GM21825 (cell line): ENCODE data around the gene NPEPPS.
A peak's percentile ranks its signal among the peaks of the same experiment; 100 is the strongest.

Experiments used
- ATAC-seq: cut with Tn5 transposase; IDR thresholded peaks from one replicate; pipeline ENCODE4 v1.9.1; 2021; ENCODE audit warnings: mild to moderate bottlenecking, moderate library complexity; ENCODE audit not compliant: unreplicated experiment

The NPEPPS gene

DNA sequence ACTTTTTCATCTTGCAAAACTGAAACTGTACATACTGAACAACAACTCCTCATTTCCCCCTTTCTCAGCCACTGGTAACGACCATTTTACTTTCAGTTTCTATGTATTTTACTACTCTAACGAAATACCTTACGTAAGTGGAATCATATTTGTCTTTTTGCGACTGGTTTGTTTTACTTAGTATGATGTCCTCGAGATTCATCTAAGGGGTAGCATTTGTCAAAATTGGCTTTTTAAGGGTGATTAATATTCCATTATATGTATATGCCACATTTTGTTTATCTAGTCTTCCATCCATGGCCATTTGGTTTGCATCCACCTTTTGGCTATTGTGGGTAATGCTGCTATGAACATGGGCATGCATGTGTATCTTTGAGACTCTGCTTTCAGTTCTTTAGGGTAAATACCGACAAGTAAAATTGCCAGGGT lies 129.2 kb downstream of the NPEPPS start:
- peak; percentile 50 for ATAC-seq

DNA sequence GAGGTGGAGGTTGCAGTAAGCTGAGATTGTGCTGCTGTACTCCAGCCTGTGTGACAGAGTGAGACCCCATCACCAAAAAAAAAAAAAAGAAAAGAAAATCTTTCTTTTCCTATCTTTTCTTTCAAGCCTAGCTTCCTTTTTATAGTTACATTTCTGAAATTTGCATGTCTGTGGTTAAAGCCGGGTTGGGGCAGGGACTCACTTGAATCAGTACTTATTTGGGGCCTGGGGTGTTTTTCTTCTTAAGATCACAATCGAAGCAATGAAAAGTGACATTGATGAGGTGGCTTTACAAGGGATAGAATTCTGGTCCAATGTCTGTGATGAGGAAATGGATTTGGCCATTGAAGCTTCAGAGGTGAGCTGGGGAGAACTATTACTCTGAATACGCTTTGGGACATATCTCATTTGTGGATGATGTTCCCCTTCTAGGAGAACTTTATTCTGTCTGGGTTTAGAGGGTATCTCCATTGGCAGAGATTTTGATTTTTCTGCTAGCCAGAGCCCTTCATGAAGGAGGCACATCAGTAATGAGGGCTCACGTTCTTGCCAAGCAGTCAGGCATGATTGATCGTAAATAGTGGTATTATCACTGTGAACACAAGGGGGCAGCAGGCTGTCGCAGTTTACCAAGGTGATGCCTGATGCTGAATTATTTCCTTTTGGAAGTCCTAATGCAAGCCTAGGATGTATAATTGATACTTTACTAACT lies 133.2 kb downstream of the NPEPPS start:
- ATAC-seq: no peak

DNA sequence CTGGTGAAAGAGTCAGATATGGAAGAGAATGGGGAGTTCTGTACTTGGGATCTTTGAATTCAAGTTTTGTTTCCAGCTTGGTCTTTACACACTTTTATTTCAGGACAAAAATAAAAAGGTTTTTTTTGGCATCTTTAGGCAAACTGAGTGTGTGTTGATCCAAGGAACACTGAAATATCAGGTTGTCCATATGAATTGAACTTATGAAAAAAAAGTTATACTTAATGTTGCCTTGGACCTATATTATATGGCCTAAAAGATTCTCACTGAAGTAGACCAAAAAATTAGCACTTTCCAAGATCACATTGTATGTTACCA lies 133.7 kb downstream of the NPEPPS start:
- ATAC-seq: no peak

DNA sequence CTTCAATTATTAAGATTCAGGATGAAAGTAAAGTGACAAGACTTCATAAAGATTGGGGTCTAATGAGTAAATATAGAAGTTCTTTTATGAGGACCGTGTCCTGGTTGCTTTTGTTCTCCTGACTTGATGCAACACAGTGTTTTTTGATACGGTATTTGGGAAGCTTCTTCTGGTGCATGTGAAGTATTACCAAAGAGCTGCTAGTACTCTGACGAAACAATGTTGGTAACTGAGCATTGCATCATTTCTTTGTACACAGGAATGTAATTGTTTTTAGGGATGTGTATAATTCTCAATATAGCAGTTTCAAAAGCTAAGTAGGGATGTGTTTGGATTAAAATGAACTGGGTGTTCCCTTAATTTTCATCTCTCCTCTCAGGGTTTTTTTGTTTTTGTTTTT lies 134.7 kb downstream of the NPEPPS start:
- no peak for ATAC-seq

DNA sequence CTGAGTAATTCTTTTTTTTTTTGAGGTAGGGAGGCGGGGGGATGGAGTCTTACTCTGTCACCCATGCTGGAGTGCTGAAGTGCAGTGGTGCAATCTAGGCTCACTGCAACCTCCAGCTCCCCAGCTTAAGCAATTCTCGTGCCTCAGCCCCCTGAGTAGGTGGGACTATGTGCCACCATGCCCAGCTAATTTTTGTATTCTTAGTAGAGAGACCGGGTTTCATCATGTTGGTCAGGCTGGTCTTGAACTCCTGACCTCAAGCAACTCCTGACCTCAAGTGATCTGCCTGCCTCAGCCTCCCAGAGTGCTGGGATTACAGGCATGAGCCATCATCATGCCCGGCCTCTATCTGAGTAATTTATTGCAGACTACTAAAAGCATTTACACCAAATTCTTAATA lies 138.2 kb downstream of the NPEPPS start:
- no peak for ATAC-seq

DNA sequence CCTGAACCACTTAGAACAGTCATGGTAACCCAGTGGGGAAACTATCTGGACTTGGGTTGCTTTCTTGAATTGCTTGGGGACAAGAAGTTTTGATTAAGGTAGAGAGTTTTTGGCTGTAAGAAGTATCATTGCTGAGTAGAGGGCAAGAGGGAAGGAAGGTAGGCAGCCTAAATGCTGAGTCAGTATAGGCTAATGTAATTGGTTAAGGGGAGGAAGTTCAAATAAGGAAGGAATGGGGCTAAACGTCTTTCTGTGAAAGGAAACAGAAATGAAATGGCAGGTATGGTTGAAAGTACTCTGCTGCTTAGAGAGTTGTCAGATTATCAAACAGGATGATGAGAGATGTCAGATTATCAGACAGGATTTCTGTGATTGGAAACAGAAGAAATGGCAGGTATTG lies 139.2 kb downstream of the NPEPPS start:
- no peak for ATAC-seq
